GM10266 (cell line): ENCODE results near the gene PLEKHA8.

Experiments
- DNase-seq: peaks from one replicate; pipeline ENCODE4 v3.0.0; 2012; ENCODE audit errors: extremely low spot score
- TF ChIP-seq, protein P1 (sequence below): IDR thresholded peaks from 2 replicates; pipeline ENCODE4 v1.5.1; 2012; ENCODE audit warnings: mild to moderate bottlenecking, low read depth; ENCODE audit not compliant: control insufficient read depth, insufficient read depth; ENCODE audit errors: missing control alignments

PLEKHA8 gene, protein sequence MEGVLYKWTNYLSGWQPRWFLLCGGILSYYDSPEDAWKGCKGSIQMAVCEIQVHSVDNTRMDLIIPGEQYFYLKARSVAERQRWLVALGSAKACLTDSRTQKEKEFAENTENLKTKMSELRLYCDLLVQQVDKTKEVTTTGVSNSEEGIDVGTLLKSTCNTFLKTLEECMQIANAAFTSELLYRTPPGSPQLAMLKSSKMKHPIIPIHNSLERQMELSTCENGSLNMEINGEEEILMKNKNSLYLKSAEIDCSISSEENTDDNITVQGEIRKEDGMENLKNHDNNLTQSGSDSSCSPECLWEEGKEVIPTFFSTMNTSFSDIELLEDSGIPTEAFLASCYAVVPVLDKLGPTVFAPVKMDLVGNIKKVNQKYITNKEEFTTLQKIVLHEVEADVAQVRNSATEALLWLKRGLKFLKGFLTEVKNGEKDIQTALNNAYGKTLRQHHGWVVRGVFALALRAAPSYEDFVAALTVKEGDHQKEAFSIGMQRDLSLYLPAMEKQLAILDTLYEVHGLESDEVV

DNA sequence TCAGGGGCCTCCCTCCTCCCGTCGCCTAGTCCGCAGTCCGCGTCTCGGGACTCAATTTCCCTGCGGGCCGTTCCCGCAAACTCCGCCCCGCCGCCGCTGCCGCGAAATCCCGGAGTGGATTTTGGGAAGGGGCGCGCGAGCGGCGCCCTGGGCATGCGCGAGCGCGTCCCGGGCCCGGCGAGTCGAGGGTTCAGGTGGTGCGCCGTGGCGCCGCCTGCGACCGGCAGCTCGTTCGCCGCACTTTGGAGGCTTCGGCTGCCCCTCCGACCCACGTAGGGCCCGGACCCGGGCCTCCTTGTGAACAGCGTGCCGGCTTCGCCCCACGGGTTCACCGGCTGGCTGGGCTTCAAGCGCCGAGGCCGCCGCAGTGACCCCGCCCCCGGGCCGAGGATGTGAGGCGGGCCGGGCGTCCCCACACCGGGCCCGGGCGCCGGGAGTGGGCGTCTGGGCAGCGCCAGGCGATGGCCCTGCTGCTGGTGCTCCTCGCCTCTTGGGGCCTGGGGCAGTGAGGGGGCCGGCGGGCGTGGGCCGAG lies at the start of gene PLEKHA8:
TSS of gene PLEKHA8 (plus strand) at position 197 of the 533 bp plus-strand sequence. CDS start 351 bp downstream, outside the sequence.
- peak; percentile 90 for DNase-seq
- TF ChIP-seq, protein P1, sequence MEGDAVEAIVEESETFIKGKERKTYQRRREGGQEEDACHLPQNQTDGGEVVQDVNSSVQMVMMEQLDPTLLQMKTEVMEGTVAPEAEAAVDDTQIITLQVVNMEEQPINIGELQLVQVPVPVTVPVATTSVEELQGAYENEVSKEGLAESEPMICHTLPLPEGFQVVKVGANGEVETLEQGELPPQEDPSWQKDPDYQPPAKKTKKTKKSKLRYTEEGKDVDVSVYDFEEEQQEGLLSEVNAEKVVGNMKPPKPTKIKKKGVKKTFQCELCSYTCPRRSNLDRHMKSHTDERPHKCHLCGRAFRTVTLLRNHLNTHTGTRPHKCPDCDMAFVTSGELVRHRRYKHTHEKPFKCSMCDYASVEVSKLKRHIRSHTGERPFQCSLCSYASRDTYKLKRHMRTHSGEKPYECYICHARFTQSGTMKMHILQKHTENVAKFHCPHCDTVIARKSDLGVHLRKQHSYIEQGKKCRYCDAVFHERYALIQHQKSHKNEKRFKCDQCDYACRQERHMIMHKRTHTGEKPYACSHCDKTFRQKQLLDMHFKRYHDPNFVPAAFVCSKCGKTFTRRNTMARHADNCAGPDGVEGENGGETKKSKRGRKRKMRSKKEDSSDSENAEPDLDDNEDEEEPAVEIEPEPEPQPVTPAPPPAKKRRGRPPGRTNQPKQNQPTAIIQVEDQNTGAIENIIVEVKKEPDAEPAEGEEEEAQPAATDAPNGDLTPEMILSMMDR = no peak

DNA sequence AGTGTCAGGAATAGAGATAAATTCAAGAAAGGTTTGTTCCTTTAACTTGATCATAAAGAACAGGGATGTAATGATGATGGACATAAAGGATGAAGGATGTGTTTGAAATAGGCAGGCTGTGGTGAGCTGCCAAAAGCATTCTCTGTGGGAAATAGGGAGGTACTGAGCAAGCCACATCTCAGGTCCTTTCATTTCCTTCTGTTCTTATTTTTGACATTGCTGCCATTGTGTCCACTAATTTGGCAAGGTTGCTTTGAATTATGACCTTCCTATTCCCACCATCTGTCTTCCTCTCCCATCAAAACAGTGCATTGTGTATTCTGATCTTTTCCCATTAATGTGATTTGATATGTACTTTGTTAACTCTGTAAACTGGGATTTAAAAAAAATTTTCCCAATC lies 48.1 kb upstream of the PLEKHA8 start:
- DNase-seq = no peak
- TF ChIP-seq, protein P1 = no peak

DNA sequence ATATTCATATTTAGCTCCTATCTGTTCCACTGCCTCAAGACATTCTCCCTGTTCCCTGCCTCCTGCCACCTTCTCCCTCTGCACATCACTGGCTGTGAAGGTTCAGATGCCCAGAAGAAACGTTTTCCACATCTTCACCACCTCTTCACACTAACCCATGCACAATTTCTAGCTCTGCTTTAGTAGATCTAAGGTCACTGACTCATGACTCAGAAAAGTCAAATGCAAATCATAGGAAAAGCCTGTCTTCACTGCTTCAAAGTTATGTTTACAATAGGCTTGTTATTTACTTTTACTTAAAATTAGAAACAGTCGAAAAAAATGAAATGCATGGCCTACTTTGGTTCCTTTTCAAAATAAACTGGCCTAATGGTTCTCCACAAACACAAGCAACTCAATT lies 41.1 kb upstream of the PLEKHA8 start:
- TF ChIP-seq, protein P1 = no peak
- DNase-seq = peak; percentile 34

DNA sequence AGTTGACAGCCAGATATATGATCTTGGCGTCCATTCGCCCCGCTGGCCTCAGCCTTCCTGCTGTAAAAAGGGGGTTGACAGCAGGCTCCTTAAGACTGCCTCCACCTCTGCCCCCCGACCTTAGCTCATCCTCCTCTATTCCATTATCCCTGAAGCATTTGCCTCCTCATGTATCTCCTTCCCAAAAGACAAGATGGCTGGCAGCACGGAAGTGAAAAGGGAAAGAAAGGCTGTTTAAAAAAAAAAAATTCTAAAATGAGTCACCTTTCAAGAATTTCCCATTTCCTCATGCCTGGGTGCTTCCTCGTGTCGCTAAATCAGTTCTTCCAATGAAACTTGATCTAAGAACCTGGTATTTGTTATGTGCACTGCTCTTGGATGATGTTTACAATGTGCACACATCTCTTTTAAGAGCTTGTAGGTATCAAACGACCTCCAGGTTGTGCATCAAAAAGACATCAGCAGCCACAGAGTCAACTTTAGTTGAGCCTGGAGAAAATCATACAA lies 40.3 kb upstream of the PLEKHA8 start:
- TF ChIP-seq, protein P1 = no peak
- no peak for DNase-seq

DNA sequence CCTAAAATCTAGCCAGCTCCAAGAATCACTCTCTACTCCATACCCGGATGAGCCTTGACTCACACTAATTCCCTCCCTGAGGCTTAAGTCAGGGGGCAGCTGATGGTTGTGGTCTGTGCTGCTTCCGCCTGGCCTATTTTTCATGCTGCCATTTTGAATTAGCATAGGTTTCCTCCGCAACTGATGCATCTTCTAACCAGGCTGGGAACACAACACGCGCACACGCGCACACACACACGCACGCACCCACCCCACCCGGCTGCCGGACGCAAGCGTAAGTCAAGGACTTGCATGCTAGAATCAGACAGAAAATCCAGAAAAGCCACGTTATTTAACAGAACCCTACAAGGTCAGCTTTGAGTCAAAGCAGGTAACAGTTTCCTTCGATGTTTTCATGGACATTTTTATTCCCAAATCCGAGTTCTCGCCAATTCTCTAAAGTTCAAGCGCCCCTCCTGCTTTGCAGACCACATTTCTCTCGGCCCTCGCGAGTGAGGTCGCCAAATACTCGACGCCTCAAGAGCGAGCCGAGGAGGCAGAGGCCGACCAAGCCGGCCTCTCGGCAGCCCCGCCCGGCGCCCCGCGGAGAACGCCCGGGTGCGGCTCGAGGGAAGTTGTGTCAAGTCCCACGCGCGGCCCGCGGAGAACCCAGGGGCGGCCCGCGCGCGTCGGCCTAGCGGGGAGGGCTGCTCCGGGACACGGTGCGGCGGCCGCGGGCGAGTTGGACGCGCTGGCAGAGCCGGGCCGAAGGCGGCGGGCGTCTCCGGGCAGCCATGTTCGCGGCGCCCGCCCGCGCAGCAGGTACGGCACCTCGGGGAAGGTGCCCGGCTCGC lies 39.6 kb upstream of the PLEKHA8 start:
- TF ChIP-seq, protein P1 = no peak
- peak; percentile 79 for DNase-seq

DNA sequence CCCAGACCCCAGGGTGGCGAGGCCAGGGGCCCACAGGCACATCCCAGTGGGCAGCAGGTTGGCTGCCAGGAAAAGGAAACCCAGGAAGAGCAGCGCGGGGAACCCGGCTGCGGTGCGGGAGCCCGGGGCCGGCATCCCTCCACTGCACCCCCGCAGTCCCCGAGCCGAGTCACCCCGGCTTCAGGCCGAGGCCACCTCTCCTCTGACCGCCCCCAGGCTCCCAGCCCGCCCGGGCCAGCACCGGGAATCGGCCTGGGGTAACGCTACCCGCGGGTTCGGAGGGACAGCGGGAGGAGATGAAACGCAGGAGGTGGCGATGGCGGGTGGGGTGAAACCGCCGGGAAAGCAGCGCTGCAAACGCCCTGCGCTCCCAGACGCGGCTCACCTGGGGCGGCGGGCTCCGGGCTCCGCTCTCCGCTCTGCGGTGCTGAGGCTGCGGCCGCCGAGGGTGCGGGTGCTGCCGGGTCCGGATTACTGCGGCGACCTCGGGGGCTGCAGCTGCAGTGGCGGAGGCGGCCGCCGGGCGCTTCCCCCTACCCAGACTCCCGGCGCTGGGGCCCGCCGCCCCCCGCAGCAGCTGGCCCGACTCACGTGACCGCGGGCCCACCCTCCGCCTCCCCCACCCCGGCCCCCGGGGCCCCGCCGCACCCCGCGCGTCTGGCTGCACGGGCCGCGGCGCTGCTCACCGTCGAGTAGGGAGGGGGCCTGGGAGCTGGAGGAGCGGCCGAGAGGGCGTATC lies 38.8 kb upstream of the PLEKHA8 start, which contains the start of gene SCRN1:
TSS of gene SCRN1 (minus strand) at position 545 of the 739 bp plus-strand sequence. CDS start 20,734 bp downstream, outside the sequence.
- peak; percentile 87 for DNase-seq
- TF ChIP-seq, protein P1 = no peak
